GM18519 (cell line): ENCODE data around the gene GDPGP1.

ENCODE experiments used
- ATAC-seq: cut with Tn5 transposase; IDR thresholded peaks from one replicate; pipeline ENCODE4 v1.9.1; 2021; ENCODE audit warnings: mild to moderate bottlenecking, moderate library complexity; ENCODE audit not compliant: unreplicated experiment, low FRiP score

The GDPGP1 gene

GRCh38 chr15:90203922-90204321, 30.1 kb upstream of the GDPGP1 start:
- no peak for ATAC-seq

- no peak for ATAC-seq
These were observed 28.8 kb upstream of the GDPGP1 start for GRCh38 chr15:90205050-90205848.

GRCh38 chr15:90205886-90206285, 28.1 kb upstream of the GDPGP1 start:
- no peak for ATAC-seq

GRCh38 chr15:90207252-90207651, 26.8 kb upstream of the GDPGP1 start:
- no peak for ATAC-seq

GRCh38 chr15:90208356-90208755, 25.7 kb upstream of the GDPGP1 start:
- ATAC-seq, result no peak

- no peak for ATAC-seq
These were observed 24.4 kb upstream of the GDPGP1 start for GRCh38 chr15:90209591-90209990.

- no peak for ATAC-seq
These were observed 23.4 kb upstream of the GDPGP1 start for GRCh38 chr15:90210593-90210992.

GRCh38 chr15:90211009-90211408, 23.0 kb upstream of the GDPGP1 start:
- ATAC-seq, result no peak

GRCh38 chr15:90211440-90212143, 22.4 kb upstream of the GDPGP1 start:
- no peak for ATAC-seq

GRCh38 chr15:90212221-90213098, 21.5 kb upstream of the GDPGP1 start:
- ATAC-seq, result no peak

- no peak for ATAC-seq
These were observed 20.7 kb upstream of the GDPGP1 start for GRCh38 chr15:90213122-90213817.

- ATAC-seq, result no peak
These were observed 20.2 kb upstream of the GDPGP1 start for GRCh38 chr15:90213818-90214204.

- no peak for ATAC-seq
These were observed 19.3 kb upstream of the GDPGP1 start for GRCh38 chr15:90214553-90215196.

- ATAC-seq, result no peak
These were observed 16.2 kb upstream of the GDPGP1 start for GRCh38 chr15:90217671-90218394.

GRCh38 chr15:90219421-90220141, 14.4 kb upstream of the GDPGP1 start:
- no peak for ATAC-seq

GRCh38 chr15:90221246-90221900, 12.6 kb upstream of the GDPGP1 start:
- no peak for ATAC-seq

- no peak for ATAC-seq
These were observed 11.5 kb upstream of the GDPGP1 start for GRCh38 chr15:90222547-90222946.
